Caco-2 (cell line): Measurements from ENCODE around the gene OPALIN. TPM values are rescaled to one million over a fixed set of nuclear protein-coding genes. Genes with fewer than 3 reads are reported as not detected.

Experiments used
- BruUV-seq: library from RNA; stranded (reverse); fragments of 400-500 nt; replicated peaks from 2 replicates; lab custom pipeline; 2021; lab: Mats Ljungman, UMichigan
- CTCF ChIA-PET: fragments of 300-600 bp; sonication (Branson Sonifier 250); formaldehyde crosslinking; loops from one replicate; lab custom pipeline; 2022; ENCODE audit warnings: antibody characterized with exemption; lab: Charles Lee
- POLR2A ChIA-PET: fragments of 300-600 bp; sonication (Branson Sonifier 250); formaldehyde crosslinking; loops from one replicate; lab custom pipeline; 2022; ENCODE audit warnings: antibody characterized with exemption; lab: Charles Lee
- DNase-seq, 2 experiments: peaks; one replicate each; pipeline versions ENCODE4 v3.0.0 to v3.0.0-alpha.2; 2020 to 2022
- H3K27me3 ChIP-seq: replicated peaks from 2 replicates; pipeline ENCODE4 v1.6.0; 2011; ENCODE audit warnings: low read length; ENCODE audit not compliant: control insufficient read depth, insufficient read depth
- H3K36me3 ChIP-seq: 2 replicates; pipeline ENCODE4 v1.5.1; 2011; ENCODE audit warnings: low read length; ENCODE audit not compliant: control insufficient read depth, insufficient read depth
- H3K4me1 ChIP-seq: fragments of 250-450 bp; sonication (Bioruptor Pico); 2 replicates; pipeline ENCODE4 v1.5.1; 2020; ENCODE audit warnings: mild to moderate bottlenecking
- H3K4me3 ChIP-seq: 2 replicates; pipeline ENCODE4 v1.5.1; 2011; ENCODE audit warnings: low read depth, mild to moderate bottlenecking, control low read depth, low read length
- H3K9me3 ChIP-seq: fragments of 250-450 bp; sonication (Bioruptor Pico); 2 replicates; pipeline ENCODE4 v1.5.1; 2020; ENCODE audit warnings: mild to moderate bottlenecking, moderate library complexity
- H3K27ac Mint-ChIP-seq: one replicate; pipeline ENCODE4 v1.8.0; 2022; ENCODE audit warnings: mixed read lengths; ENCODE audit not compliant: unreplicated experiment
- H3K27me3 Mint-ChIP-seq: one replicate; pipeline ENCODE4 v1.8.0; 2022; ENCODE audit warnings: mixed read lengths; ENCODE audit not compliant: insufficient read depth, unreplicated experiment
- H3K36me3 Mint-ChIP-seq: one replicate; pipeline ENCODE4 v1.8.0; 2022; ENCODE audit warnings: mild to moderate bottlenecking, mixed read lengths; ENCODE audit not compliant: insufficient read depth, unreplicated experiment
- H3K4me1 Mint-ChIP-seq: one replicate; pipeline ENCODE4 v1.8.0; 2022; ENCODE audit warnings: low read depth, mixed read lengths; ENCODE audit not compliant: unreplicated experiment
- H3K4me3 Mint-ChIP-seq: one replicate; pipeline ENCODE4 v1.8.0; 2022; ENCODE audit warnings: mild to moderate bottlenecking, moderate library complexity, mixed read lengths; ENCODE audit not compliant: unreplicated experiment
- H3K9me3 Mint-ChIP-seq: one replicate; pipeline ENCODE4 v1.8.0; 2022; ENCODE audit warnings: mixed read lengths; ENCODE audit not compliant: unreplicated experiment
- CTCF ChIP-seq, 2 experiments: fragments of 200-600 bp in 1 of 2; IDR thresholded peaks; 1 replicate in 1 of 2; 2 replicates in 1 of 2; pipeline versions ENCODE4 v1.5.1 to v1.8.0; 2011 to 2022; ENCODE audit warnings: antibody characterized with exemption in 1 of 2, control low read depth in 1 of 2, inconsistent platforms in 1 of 2, low read depth in 1 of 2, low read length in 1 of 2, mild to moderate bottlenecking in 1 of 2, moderate library complexity in 1 of 2; ENCODE audit not compliant: insufficient read depth in 1 of 2, severe bottlenecking in 1 of 2, unreplicated experiment in 1 of 2
- intact Hi-C: fragments of 100-400 bp; cut with micrococcal nuclease; formaldehyde crosslinking; loops from one replicate; pipeline ENCODE4 v1.10.0; 2022; ENCODE audit not compliant: unreplicated experiment
- total RNA-seq: library from RNA; stranded (reverse); gene quantifications from 2 replicates; pipeline ENCODE4 v1.2.3, GENCODE V29; 2022

The OPALIN gene
- total RNA-seq, 1 experiment from 2014 or later = not detected

GRCh38 chr10:96341219-96342182 lies 17.3 kb downstream of the OPALIN start:
- no peak overlapping the region for H3K27ac Mint-ChIP-seq
- intact Hi-C loops = no loop called here
- no peaks in the 10 kb centered on the region for H3K27me3 ChIP-seq
- H3K9me3 Mint-ChIP-seq = peaks cover 10% of the 10 kb centered on the region
- no peak for DNase-seq
- peaks cover 9% of the 10 kb centered on the region for H3K27me3 Mint-ChIP-seq
- BruUV-seq = no TSS peak
- ChIA-PET CTCF (interaction anchor here (0.5 kb wide), 1 partner anchor 128 kb away, joined by 3 read pairs; no protein-coding TSS in a partner anchor), POLR2A (no interaction called here)
- H3K36me3 Mint-ChIP-seq = no peaks in the 10 kb centered on the region
- peaks cover 6% of the 10 kb centered on the region for H3K9me3 ChIP-seq
- H3K36me3 ChIP-seq = no peaks in the 10 kb centered on the region
- no peak overlapping the region for H3K4me3 ChIP-seq
- no peak for TF ChIP-seq CTCF (IDR thresholded peaks at IDR 0.05; ENCODE audit: insufficient read depth in 1 of 2, low read depth in 1 of 2, low read length in 1 of 2, severe bottlenecking in 1 of 2, unreplicated experiment in 1 of 2)
- H3K4me1 Mint-ChIP-seq = no peaks in the 10 kb centered on the region
- no peaks in the 10 kb centered on the region for H3K4me1 ChIP-seq
- no peak overlapping the region for H3K4me3 Mint-ChIP-seq

- Mint-ChIP-seq H3K4me3 (no peak overlapping the region), H3K9me3 (no peaks in the 10 kb centered on the region), H3K27me3 (peaks cover 9% of the 10 kb centered on the region), H3K4me1 (no peaks in the 10 kb centered on the region), H3K27ac (no peak overlapping the region), H3K36me3 (no peaks in the 10 kb centered on the region)
- no peak overlapping the region for H3K4me3 ChIP-seq
- no peaks in the 10 kb centered on the region for H3K36me3 ChIP-seq
- POLR2A ChIA-PET = no interaction called here
- TF ChIP-seq CTCF (IDR thresholded peaks at IDR 0.05; ENCODE audit: insufficient read depth in 1 of 2, low read depth in 1 of 2, low read length in 1 of 2, severe bottlenecking in 1 of 2, unreplicated experiment in 1 of 2) = peak; percentile 68 to 83
- no peaks in the 10 kb centered on the region for H3K4me1 ChIP-seq
- no peaks in the 10 kb centered on the region for H3K27me3 ChIP-seq
- no peaks in the 10 kb centered on the region for H3K9me3 ChIP-seq
- intact Hi-C loops = no loop called here
- DNase-seq = peak; percentile 64 to 67
- CTCF ChIA-PET = no interaction called here
- BruUV-seq = no TSS peak
Measured at GRCh38 chr10:96339956-96340904, 18.6 kb downstream of the OPALIN start.

- Mint-ChIP-seq H3K27me3 (peaks cover 9% of the 10 kb centered on the region), H3K9me3 (no peaks in the 10 kb centered on the region), H3K4me1 (no peaks in the 10 kb centered on the region), H3K36me3 (no peaks in the 10 kb centered on the region), H3K4me3 (no peak overlapping the region), H3K27ac (no peak overlapping the region)
- Histone ChIP-seq H3K36me3 (no peaks in the 10 kb centered on the region), H3K9me3 (no peaks in the 10 kb centered on the region), H3K4me1 (no peaks in the 10 kb centered on the region), H3K27me3 (no peaks in the 10 kb centered on the region), H3K4me3 (no peak overlapping the region)
- no peak for DNase-seq
- intact Hi-C loops = no loop called here
- TF ChIP-seq CTCF (IDR thresholded peaks at IDR 0.05; ENCODE audit: insufficient read depth in 1 of 2, low read depth in 1 of 2, low read length in 1 of 2, severe bottlenecking in 1 of 2, unreplicated experiment in 1 of 2) = no peak
- ChIA-PET CTCF (interaction anchor here (1.1 kb wide), 1 partner anchor 31 kb away, joined by 3 read pairs; no protein-coding TSS in a partner anchor), POLR2A (no interaction called here)
- no TSS peak for BruUV-seq
Measured at GRCh38 chr10:96339383-96339782, 19.4 kb downstream of the OPALIN start.
